ENCODE data around the gene NMBR.
"Not testable (repeated sequence)": the region's sequence is repeated elsewhere in the genome, so short reads cannot be mapped to it uniquely, and the experiment has no call there.

Gene NMBR

DNA sequence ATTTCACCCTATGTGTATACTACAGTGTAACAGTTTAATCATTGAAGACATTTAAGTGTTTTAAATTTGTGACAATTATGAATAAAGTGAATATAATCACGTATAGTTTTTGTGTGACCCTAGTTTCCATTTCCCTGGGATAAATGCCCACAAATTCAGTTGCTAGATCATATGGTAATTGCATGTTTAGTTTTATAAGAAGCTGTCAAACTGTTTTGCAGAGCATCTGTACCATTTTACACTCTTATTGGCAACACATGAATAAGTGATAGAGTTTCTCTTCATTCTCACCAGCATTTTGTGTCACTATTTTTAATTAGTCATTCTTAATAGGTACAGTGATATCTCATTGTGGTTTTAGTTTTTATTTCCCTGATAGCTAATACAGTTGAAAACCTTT lies 7.4 kb upstream of the NMBR start:
- no peaks in the 10 kb centered on the region for H3K27me3 ChIP-seq (replicated peaks; ENCODE audit: control insufficient read depth, insufficient read depth, low read length)
- H3K36me3 ChIP-seq (ENCODE audit: control insufficient read depth, insufficient read depth, low read length), result no peaks in the 10 kb centered on the region
- no peak overlapping the region for H3K4me3 ChIP-seq (replicated peaks; ENCODE audit: low read depth, low read length)
- DNase-seq (ENCODE audit: extremely low read depth, insufficient read length), result no peak
- TF ChIP-seq, protein P1, sequence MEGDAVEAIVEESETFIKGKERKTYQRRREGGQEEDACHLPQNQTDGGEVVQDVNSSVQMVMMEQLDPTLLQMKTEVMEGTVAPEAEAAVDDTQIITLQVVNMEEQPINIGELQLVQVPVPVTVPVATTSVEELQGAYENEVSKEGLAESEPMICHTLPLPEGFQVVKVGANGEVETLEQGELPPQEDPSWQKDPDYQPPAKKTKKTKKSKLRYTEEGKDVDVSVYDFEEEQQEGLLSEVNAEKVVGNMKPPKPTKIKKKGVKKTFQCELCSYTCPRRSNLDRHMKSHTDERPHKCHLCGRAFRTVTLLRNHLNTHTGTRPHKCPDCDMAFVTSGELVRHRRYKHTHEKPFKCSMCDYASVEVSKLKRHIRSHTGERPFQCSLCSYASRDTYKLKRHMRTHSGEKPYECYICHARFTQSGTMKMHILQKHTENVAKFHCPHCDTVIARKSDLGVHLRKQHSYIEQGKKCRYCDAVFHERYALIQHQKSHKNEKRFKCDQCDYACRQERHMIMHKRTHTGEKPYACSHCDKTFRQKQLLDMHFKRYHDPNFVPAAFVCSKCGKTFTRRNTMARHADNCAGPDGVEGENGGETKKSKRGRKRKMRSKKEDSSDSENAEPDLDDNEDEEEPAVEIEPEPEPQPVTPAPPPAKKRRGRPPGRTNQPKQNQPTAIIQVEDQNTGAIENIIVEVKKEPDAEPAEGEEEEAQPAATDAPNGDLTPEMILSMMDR (IDR thresholded peaks at IDR 0.05; ENCODE audit: insufficient read depth, low read length, poor library complexity, severe bottlenecking), result no peak

DNA sequence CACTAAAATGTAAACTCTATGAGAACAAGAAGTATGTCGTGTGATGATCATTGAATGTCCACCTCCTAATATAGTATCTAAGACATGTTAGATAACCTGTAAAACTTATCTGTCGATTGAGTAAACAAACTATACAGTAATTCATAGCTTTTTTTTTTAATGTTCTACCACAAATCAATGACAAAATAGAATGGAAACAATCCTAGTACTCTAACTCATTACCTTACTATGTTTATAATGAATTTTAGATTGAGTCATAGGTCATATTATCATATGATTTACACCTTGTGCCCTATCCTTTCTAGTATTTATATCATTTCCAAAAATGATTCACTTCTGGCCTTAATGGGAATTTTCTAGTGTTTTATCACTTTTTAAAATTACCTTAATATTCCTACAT lies 6.3 kb upstream of the NMBR start:
- no peaks in the 10 kb centered on the region for H3K27me3 ChIP-seq (replicated peaks; ENCODE audit: control insufficient read depth, insufficient read depth, low read length)

DNA sequence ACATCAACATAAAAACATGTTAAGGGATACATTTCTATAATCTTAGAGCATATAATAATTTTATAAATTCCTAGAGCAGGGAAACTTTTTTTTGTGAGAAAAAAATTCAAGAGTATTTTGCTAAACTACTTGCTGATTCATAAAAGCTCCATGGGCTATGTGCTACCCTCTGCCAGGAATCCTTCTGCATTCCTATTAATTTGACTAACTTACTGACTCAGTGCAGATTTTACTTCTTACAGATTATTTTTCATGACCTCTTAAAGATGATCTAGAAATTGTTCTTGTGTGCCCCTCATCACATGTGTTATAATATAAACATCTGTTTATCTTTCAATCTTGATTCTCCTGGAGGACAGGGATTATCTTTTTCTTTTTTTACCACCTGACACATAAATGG lies 5.8 kb upstream of the NMBR start:
- no peak overlapping the region for H3K4me3 ChIP-seq (replicated peaks; ENCODE audit: low read depth, low read length)
- TF ChIP-seq, protein P1 (IDR thresholded peaks at IDR 0.05; ENCODE audit: insufficient read depth, low read length, poor library complexity, severe bottlenecking), result no peak
- DNase-seq (ENCODE audit: extremely low read depth, insufficient read length), result no peak
- no peaks in the 10 kb centered on the region for H3K27me3 ChIP-seq (replicated peaks; ENCODE audit: control insufficient read depth, insufficient read depth, low read length)
- H3K36me3 ChIP-seq (ENCODE audit: control insufficient read depth, insufficient read depth, low read length), result no peaks in the 10 kb centered on the region

More for the DNA sequence above, 6.3 kb upstream of the NMBR start:
- DNase-seq (ENCODE audit: extremely low read depth, insufficient read length), result no peak
- TF ChIP-seq, protein P1 (IDR thresholded peaks at IDR 0.05; ENCODE audit: insufficient read depth, low read length, poor library complexity, severe bottlenecking), result no peak
- Histone ChIP-seq H3K4me3 (replicated peaks; ENCODE audit: low read depth, low read length) (no peak overlapping the region), H3K36me3 (ENCODE audit: control insufficient read depth, insufficient read depth, low read length) (no peaks in the 10 kb centered on the region)

DNA sequence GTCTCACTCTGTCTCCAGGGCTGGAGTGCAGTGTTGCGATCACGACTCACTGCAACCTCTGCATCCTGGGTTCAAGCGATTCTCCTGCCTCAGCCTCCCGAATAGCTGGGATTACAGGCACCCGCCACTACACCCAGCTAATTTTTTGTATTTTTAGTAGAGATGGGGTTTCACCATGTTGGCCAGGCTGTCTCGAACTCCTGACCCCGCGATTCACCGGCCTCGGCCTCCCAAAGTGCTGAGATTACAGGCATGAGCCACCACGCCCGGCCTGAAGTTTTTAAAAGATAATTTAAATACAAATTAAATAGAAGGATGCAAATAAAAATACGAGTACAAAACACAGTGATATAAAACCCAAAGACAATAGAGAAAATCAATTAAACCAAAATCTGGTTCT lies 5.4 kb downstream of the NMBR start:
- H3K27me3 ChIP-seq (replicated peaks; ENCODE audit: control insufficient read depth, insufficient read depth, low read length); H3K36me3 ChIP-seq (ENCODE audit: control insufficient read depth, insufficient read depth, low read length); H3K4me3 ChIP-seq (replicated peaks; ENCODE audit: low read depth, low read length); DNase-seq (ENCODE audit: extremely low read depth, insufficient read length): not testable (repeated sequence)

DNA sequence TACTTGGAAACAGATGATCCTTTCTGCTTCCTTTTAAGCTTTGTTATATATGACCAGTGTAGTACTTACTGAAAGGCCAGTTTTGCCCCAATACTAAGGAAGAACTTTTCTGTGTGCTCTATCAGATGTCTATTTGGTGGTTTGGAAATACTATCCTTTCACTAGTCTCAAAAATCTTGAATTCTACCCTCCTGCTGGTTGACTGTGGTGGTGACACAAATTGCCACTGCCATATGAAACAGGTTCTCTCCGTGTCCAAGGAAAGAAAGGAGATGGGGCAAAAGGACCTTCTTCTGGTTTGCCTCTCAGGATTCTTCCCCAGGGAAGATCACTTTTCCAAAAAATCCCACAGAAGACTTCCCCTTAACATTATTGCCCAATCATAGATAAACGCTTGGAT lies 8.0 kb downstream of the NMBR start:
- no peaks in the 10 kb centered on the region for H3K36me3 ChIP-seq (ENCODE audit: control insufficient read depth, insufficient read depth, low read length)
- no peak for DNase-seq (ENCODE audit: extremely low read depth, insufficient read length)
- no peaks in the 10 kb centered on the region for H3K27me3 ChIP-seq (replicated peaks; ENCODE audit: control insufficient read depth, insufficient read depth, low read length)
- no peak overlapping the region for H3K4me3 ChIP-seq (replicated peaks; ENCODE audit: low read depth, low read length)
- TF ChIP-seq, protein P1 (IDR thresholded peaks at IDR 0.05; ENCODE audit: insufficient read depth, low read length, poor library complexity, severe bottlenecking), result no peak

DNA sequence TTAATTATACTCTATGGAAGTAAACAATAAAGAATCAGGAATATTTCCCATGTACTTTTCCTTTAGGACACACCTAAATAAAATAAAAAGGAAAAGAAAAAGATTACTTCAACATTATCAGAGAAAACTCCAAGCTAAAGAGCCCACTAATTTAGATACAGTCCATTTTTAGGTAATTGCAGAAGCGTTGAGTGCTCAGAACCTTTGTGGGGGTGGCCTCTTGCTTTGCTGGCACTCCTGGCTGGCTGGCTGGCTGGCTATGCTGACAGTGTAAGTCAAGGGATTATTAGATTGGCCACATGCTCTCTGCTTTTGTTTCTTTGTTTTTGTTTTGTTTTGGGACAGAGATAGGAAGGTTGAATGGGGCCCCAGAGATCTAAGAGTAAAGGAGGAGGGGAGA lies 14.3 kb downstream of the NMBR start, which contains the start of gene GJE1:
Gene GJE1, plus strand, starts transcription at position 301 of the 400 bp plus-strand sequence. CDS start 234 bp downstream, outside the sequence.
- no peaks in the 10 kb centered on the region for H3K27me3 ChIP-seq (replicated peaks; ENCODE audit: control insufficient read depth, insufficient read depth, low read length)
- H3K4me3 ChIP-seq (replicated peaks; ENCODE audit: low read depth, low read length), result no peak within 1 kb of the TSS
- DNase-seq (ENCODE audit: extremely low read depth, insufficient read length), result no peak
- no peaks in the 10 kb centered on the region for H3K36me3 ChIP-seq (ENCODE audit: control insufficient read depth, insufficient read depth, low read length)
- TF ChIP-seq, protein P1 (IDR thresholded peaks at IDR 0.05; ENCODE audit: insufficient read depth, low read length, poor library complexity, severe bottlenecking), result no peak

Data from GM06990 (cell line).